Measurements from ENCODE around the gene ARHGEF25. TPM values are rescaled to one million over a fixed set of nuclear protein-coding genes. Genes with fewer than 3 reads are reported as not detected.
"Not testable (repeated sequence)": the region's sequence is repeated elsewhere in the genome, so short reads cannot be mapped to it uniquely, and the experiment has no call there.

The ARHGEF25 gene
- total and polyA plus RNA-seq, 5 donors = 14.0 to 22.6 (median 19.3) TPM

DNA sequence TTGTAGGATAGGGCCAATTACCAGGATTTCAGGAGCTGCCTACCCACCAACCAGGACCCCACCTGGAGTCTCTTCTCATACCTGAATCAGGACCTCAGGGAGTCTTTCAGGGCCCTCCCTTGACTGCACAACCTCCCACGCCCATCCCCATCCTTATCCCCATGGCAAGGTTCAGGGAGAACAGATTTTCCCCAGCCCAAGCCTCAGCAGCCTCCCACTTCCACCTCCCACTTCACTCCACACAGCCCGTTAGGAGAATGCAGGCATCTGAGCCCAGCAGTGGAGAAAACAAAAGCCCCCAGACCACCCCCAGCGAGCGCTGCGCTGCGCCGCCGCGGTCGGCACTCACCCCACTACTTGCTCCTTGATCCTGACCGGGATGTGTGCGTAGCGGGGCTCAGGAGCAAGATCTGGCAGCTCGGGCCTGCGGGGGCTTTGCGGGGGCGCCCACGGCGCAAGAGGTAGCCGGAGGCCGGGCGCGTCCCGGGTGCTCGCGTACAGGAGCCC lies 20.4 kb downstream of the ARHGEF25 start:
- Histone ChIP-seq H3K4me3 (ENCODE audit: low read length) (peak overlapping the region; percentile 50), H3K9me3 (ENCODE audit: control insufficient read depth, low read length) (no peaks in the 10 kb centered on the region), H3K27ac (ENCODE audit: low read length) (no peak overlapping the region), H3K27me3 (ENCODE audit: control insufficient read depth, insufficient read depth) (no peaks in the 10 kb centered on the region), H3K4me1 (ENCODE audit: control insufficient read depth, insufficient read depth, low read length) (no peaks in the 10 kb centered on the region)
- 12% methylated on average over 26 of the region's 26 CpGs for WGBS
- ATAC-seq (no peak), DNase-seq (peak in 1 of 3 donors; percentile 46)
- intact Hi-C loops (cut with DNase I) = no loop called here

GRCh38 chr12:57632073-57632957 lies 21.1 kb downstream of the ARHGEF25 start:
- Histone ChIP-seq H3K4me3 (ENCODE audit: low read length) (peak overlapping the region; percentile 50), H3K9me3 (ENCODE audit: control insufficient read depth, low read length) (no peaks in the 10 kb centered on the region), H3K4me1 (ENCODE audit: control insufficient read depth, insufficient read depth, low read length) (no peaks in the 10 kb centered on the region), H3K27me3 (ENCODE audit: control insufficient read depth, insufficient read depth) (no peaks in the 10 kb centered on the region), H3K27ac (ENCODE audit: low read length) (no peak overlapping the region)
- 1% methylated on average over 67 of the region's 67 CpGs for WGBS
- intact Hi-C loops (cut with DNase I) = no loop called here
- peak; percentile 34 to 57 for ATAC-seq
- DNase-seq = peak in 2 of 3 donors; percentile 59 to 60

DNA sequence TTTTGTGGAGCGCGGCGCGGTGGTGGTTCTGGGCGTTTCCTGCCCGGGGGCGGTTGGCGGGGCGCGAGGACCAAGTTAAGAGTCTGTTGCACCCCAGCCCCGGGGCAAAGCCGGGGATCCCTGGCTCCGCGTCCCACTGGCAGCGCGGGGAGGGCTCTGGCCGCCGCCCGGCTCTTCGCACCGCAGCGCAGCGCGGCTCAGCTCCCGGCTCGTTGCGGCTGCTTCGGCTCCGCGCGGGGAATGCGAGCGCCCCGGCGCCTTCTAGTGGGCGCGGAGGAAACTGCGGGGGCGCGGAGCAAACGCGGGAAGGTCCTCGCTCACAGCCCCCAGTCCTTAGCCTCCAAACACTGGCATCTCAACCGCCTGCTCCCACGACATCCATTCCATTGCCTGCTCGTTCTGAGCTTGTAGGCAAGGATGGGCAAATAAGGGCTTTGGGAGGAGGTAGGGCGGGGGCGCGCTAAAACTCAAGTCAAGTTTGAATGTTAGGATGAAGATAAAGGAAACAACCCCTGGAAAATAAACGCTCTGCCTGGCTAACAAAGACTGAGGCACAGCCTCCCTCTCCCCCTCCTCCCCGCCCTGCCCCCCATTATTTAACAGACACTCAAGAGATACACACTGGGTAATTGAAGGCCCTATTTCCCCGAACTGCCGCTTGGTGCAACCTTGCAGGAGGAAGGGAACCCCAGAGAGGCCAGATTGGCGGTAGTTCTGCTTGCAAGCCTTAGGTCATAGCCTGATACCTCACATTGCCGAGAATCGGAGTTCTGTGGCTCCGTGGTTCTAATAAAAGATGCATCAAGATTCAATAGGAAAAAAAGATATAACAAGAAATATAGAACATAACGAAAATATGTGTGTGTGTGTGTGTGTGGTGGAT lies 22.0 kb downstream of the ARHGEF25 start, which contains the start of gene B4GALNT1:
Gene B4GALNT1, minus strand, starts transcription at position 244 of the 883 bp plus-strand sequence. CDS start 1,069 bp downstream, outside the sequence.
- ATAC-seq = peak; percentile 88 to 89
- Histone ChIP-seq H3K4me1 (ENCODE audit: control insufficient read depth, insufficient read depth, low read length) (no peaks in the 10 kb centered on the region), H3K9me3 (ENCODE audit: control insufficient read depth, low read length) (no peaks in the 10 kb centered on the region), H3K4me3 (ENCODE audit: low read length) (peak within 1 kb of the TSS; percentile 50), H3K27me3 (ENCODE audit: control insufficient read depth, insufficient read depth) (no peaks in the 10 kb centered on the region), H3K27ac (ENCODE audit: low read length) (no peak within 1 kb of the TSS)
- DNase-seq = peak; percentile 55 to 85 (median 81)
- intact Hi-C loops (cut with DNase I) = no loop called here
- 3% methylated on average over 58 of the region's 58 CpGs for WGBS

- H3K4me3 ChIP-seq (ENCODE audit: low read length); DNase-seq; H3K27ac ChIP-seq (ENCODE audit: low read length); H3K9me3 ChIP-seq (ENCODE audit: control insufficient read depth, low read length); H3K27me3 ChIP-seq (ENCODE audit: control insufficient read depth, insufficient read depth); ATAC-seq; intact Hi-C loops (cut with DNase I); H3K4me1 ChIP-seq (ENCODE audit: control insufficient read depth, insufficient read depth, low read length): not testable (repeated sequence)
- WGBS = 81% methylated on average over 9 of the region's 9 CpGs
Measured at GRCh38 chr12:57636731-57637130, 25.5 kb downstream of the ARHGEF25 start.

DNA sequence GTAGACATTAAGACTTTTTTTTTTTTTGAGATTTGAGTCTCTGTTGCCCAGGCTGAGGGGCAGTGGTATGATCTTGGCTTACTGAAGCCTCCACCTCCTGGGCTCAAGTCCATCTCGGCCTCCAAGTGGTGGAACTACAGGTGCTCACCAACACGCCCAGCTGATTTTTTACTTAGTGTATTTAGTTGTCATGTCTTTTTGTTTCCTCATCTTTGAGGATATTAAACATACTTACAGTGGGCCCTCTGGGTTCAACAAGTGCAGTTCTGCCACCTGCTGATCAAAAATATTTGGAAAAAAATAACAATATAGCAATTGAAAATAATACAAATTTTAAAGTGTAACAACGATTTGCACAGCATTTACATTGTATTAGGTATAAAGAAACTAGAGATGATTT lies 26.1 kb downstream of the ARHGEF25 start:
- Histone ChIP-seq H3K4me1 (ENCODE audit: control insufficient read depth, insufficient read depth, low read length) (no peaks in the 10 kb centered on the region), H3K4me3 (ENCODE audit: low read length) (no peak overlapping the region), H3K27me3 (ENCODE audit: control insufficient read depth, insufficient read depth) (no peaks in the 10 kb centered on the region), H3K27ac (ENCODE audit: low read length) (no peak overlapping the region), H3K9me3 (ENCODE audit: control insufficient read depth, low read length) (no peaks in the 10 kb centered on the region)
- 70% methylated on average over 3 of the region's 3 CpGs for WGBS
- ATAC-seq (no peak), DNase-seq (no peak)
- intact Hi-C loops (cut with DNase I) = no loop called here

DNA sequence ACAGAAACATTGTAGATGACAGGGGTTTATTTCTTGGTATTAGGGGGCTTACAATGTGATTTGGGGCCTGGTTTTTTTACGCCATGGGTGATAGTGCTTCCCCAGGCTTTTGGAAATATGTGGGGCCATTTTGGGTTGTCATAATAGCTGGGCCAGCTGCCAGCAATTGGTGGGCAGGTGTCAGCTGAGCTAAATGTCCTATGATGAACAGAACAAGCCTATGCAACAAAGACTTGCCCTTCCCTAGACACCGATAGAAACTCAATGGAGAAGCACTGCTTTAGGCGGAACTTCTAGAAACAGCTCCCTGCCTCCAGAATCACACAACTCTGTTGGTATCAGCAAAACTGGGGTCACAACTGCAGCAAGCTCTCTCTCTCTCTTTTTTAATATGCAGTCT lies 26.9 kb downstream of the ARHGEF25 start:
- WGBS = 93% methylated on average over 3 of the region's 3 CpGs
- H3K4me1 ChIP-seq (ENCODE audit: control insufficient read depth, insufficient read depth, low read length) = no peaks in the 10 kb centered on the region
- no peaks in the 10 kb centered on the region for H3K27me3 ChIP-seq (ENCODE audit: control insufficient read depth, insufficient read depth)
- no peaks in the 10 kb centered on the region for H3K9me3 ChIP-seq (ENCODE audit: control insufficient read depth, low read length)
- H3K4me3 ChIP-seq (ENCODE audit: low read length) = no peak overlapping the region
- no peak overlapping the region for H3K27ac ChIP-seq (ENCODE audit: low read length)
- intact Hi-C loops (cut with DNase I) = no loop called here
- no peak for ATAC-seq
- DNase-seq = no peak

GRCh38 chr12:57640175-57641042 lies 29.2 kb downstream of the ARHGEF25 start:
- Histone ChIP-seq H3K4me3 (ENCODE audit: low read length) (no peak overlapping the region), H3K4me1 (ENCODE audit: control insufficient read depth, insufficient read depth, low read length) (no peaks in the 10 kb centered on the region), H3K27ac (ENCODE audit: low read length) (no peak overlapping the region), H3K27me3 (ENCODE audit: control insufficient read depth, insufficient read depth) (no peaks in the 10 kb centered on the region), H3K9me3 (ENCODE audit: control insufficient read depth, low read length) (no peaks in the 10 kb centered on the region)
- DNase-seq (no peak), ATAC-seq (no peak)
- 60% methylated on average over 7 of the region's 7 CpGs for WGBS
- intact Hi-C loops (cut with DNase I) = no loop called here

GRCh38 chr12:57641699-57642442 lies 30.6 kb downstream of the ARHGEF25 start:
- Histone ChIP-seq H3K27me3 (ENCODE audit: control insufficient read depth, insufficient read depth) (no peaks in the 10 kb centered on the region), H3K27ac (ENCODE audit: low read length) (no peak overlapping the region), H3K9me3 (ENCODE audit: control insufficient read depth, low read length) (no peaks in the 10 kb centered on the region), H3K4me3 (ENCODE audit: low read length) (no peak overlapping the region), H3K4me1 (ENCODE audit: control insufficient read depth, insufficient read depth, low read length) (no peaks in the 10 kb centered on the region)
- no peak for ATAC-seq
- DNase-seq = no peak
- intact Hi-C loops (cut with DNase I) = no loop called here
- 44% methylated on average over 5 of the region's 5 CpGs for WGBS

GRCh38 chr12:57645990-57646658 lies 34.9 kb downstream of the ARHGEF25 start:
- H3K9me3 ChIP-seq (ENCODE audit: control insufficient read depth, low read length); ATAC-seq; H3K4me3 ChIP-seq (ENCODE audit: low read length); DNase-seq; H3K27me3 ChIP-seq (ENCODE audit: control insufficient read depth, insufficient read depth); H3K27ac ChIP-seq (ENCODE audit: low read length); intact Hi-C loops (cut with DNase I); H3K4me1 ChIP-seq (ENCODE audit: control insufficient read depth, insufficient read depth, low read length): not testable (repeated sequence)
- 66% methylated on average over 11 of the region's 13 CpGs for WGBS
